SK-N-MC (cell line): ENCODE data around the gene ACAT2.

Experiments used
- EZH2 ChIP-seq: fragments of 200-600 bp; sonication (generic); IDR thresholded peaks from one replicate; pipeline ENCODE4 v1.6.1; 2017; ENCODE audit warnings: antibody characterized with exemption
- FOXP2 ChIP-seq: optimal IDR thresholded peaks from 2 replicates; pipeline ENCODE3; 2011; ENCODE audit warnings: mild to moderate bottlenecking, moderate library complexity; ENCODE audit not compliant: insufficient read depth; ENCODE audit errors: extremely low read length, control extremely low read depth
- POLR2AphosphoS5 ChIP-seq: IDR thresholded peaks from 2 replicates; pipeline ENCODE4 v1.6.1; 2012; ENCODE audit warnings: mild to moderate bottlenecking, low read depth, low read length, borderline replicate concordance

GRCh38 chr6:159828074-159828473, 66.2 kb downstream of the ACAT2 start:
- no peak for TF ChIP-seq EZH2
- no peak for TF ChIP-seq POLR2AphosphoS5
- no peak for TF ChIP-seq FOXP2
